ENCODE measurements around the gene MYMX. TPM values are rescaled to one million over a fixed set of nuclear protein-coding genes. Genes with fewer than 3 reads are reported as not detected.

The MYMX gene
- total RNA-seq, 1 donor, result not detected

DNA sequence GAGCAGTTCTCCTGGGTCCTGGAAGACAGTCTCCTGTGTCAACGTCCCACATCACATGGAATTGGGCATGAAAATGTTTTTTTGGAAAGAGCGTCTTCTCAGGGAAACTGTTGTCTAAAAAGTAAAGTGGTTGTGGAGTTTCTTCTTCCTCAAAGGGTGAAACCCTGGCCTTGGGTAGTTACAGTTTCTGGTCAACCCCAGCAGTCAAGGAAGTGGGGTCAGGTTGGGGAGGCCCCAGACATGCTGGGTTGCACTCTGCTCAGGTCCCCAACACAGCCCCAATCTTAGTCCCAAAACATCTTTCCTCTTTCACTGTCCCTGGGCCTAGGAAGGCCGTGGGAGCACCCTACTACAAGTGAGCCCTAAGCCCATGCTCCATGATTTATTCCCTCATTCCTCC lies 49.6 kb downstream of the MYMX start:
- TF ChIP-seq, protein P1, sequence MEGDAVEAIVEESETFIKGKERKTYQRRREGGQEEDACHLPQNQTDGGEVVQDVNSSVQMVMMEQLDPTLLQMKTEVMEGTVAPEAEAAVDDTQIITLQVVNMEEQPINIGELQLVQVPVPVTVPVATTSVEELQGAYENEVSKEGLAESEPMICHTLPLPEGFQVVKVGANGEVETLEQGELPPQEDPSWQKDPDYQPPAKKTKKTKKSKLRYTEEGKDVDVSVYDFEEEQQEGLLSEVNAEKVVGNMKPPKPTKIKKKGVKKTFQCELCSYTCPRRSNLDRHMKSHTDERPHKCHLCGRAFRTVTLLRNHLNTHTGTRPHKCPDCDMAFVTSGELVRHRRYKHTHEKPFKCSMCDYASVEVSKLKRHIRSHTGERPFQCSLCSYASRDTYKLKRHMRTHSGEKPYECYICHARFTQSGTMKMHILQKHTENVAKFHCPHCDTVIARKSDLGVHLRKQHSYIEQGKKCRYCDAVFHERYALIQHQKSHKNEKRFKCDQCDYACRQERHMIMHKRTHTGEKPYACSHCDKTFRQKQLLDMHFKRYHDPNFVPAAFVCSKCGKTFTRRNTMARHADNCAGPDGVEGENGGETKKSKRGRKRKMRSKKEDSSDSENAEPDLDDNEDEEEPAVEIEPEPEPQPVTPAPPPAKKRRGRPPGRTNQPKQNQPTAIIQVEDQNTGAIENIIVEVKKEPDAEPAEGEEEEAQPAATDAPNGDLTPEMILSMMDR (IDR thresholded peaks at IDR 0.05; ENCODE audit: insufficient read depth, low read depth, low read length), result no peak
- no peak overlapping the region for H3K4me3 ChIP-seq (ENCODE audit: low read depth, low read length)
- no peak for DNase-seq (ENCODE audit: low read depth)

DNA sequence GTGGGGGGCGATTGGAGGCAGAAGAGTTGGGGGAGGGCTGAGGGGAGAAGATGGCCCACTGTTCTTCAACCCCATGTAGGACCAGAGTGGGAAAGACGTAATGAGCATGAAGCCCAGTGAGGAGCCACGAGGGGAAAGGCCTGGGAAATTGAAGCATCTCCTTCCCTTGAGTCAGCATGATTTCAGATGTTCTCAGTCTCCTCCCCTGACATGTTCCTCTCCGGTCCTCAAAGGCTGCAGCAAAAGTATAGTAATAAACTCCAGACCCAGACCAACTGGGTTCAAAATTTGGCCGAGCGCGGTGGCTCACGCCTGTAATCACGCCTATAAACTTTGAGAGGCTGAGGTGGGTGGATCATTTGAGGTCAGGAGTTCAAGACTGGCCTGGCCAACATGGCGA lies 50.5 kb downstream of the MYMX start:
- H3K4me3 ChIP-seq (ENCODE audit: low read depth, low read length), result no peak overlapping the region
- TF ChIP-seq, protein P1 (IDR thresholded peaks at IDR 0.05; ENCODE audit: insufficient read depth, low read depth, low read length), result no peak
- DNase-seq (ENCODE audit: low read depth), result no peak

Small RNA genes within 50 kb of the gene (small RNA-seq; reads per million reads assigned to genes)
- gene RN7SL811P, result not detected

Other genes starting within 250 kb of the MYMX start
- gene MRPL14, start 89.5 kb upstream of the MYMX start, total RNA-seq, result 47.5 and 51.9 TPM in 2 replicates
- gene TMEM63B, start 89.4 kb upstream of the MYMX start, total RNA-seq, result 21.3 and 32.4 TPM in 2 replicates
- gene CAPN11, start 58.1 kb upstream of the MYMX start, total RNA-seq, result not detected in 2 replicates
- gene SLC29A1, start 6.7 kb downstream of the MYMX start, total RNA-seq, result 7.1 and 9.5 TPM in 2 replicates
- 573 and 928 TPM in 2 replicates for gene HSP90AB1, start 30.2 kb downstream of the MYMX start, total RNA-seq
- gene SLC35B2, start 40.6 kb downstream of the MYMX start, total RNA-seq, result 84.7 and 92.8 TPM in 2 replicates
- 12.2 and 17.7 TPM in 2 replicates for gene NFKBIE, start 48.6 kb downstream of the MYMX start, total RNA-seq
- under 0.01 TPM in 1 of 2 replicates, not detected in the other for gene TMEM151B, start 53.5 kb downstream of the MYMX start, total RNA-seq
- gene AARS2, start 96.4 kb downstream of the MYMX start, total RNA-seq, result 10.0 and 16.0 TPM in 2 replicates
- not detected in 2 replicates for gene SPATS1, start 125.7 kb downstream of the MYMX start, total RNA-seq
- gene CDC5L, start 170.8 kb downstream of the MYMX start, total RNA-seq, result 17.7 and 24.2 TPM in 2 replicates

Measured in fibroblast of villous mesenchyme (primary cell).